Lower lobe of right lung (tissue), 2 donors: Measurements from ENCODE around the gene ADAD2. TPM values are rescaled to one million over a fixed set of nuclear protein-coding genes. Genes with fewer than 3 reads are reported as not detected.

ENCODE experiments used
- ATAC-seq, 2 donors: fragments of 200-7000 bp; cut with Tn5 transposase; one replicate each; pipeline ENCODE4 v1.9.1; 2020 to 2022; ENCODE audit warnings: mild to moderate bottlenecking in 2 of 2, moderate library complexity in 2 of 2
- DNase-seq: peaks from one replicate; pipeline ENCODE4 v3.0.0-alpha.2; 2020
- H3K27ac ChIP-seq: fragments of 200-600 bp; one replicate; pipeline ENCODE4 v1.8.0; 2022
- H3K27me3 ChIP-seq: fragments of 200-600 bp; one replicate; pipeline ENCODE4 v1.8.0; 2022; ENCODE audit warnings: low read depth
- H3K36me3 ChIP-seq: fragments of 200-600 bp; one replicate; pipeline ENCODE4 v1.8.0; 2022; ENCODE audit warnings: mild to moderate bottlenecking
- H3K4me1 ChIP-seq: fragments of 200-600 bp; one replicate; pipeline ENCODE4 v1.8.0; 2022
- H3K4me3 ChIP-seq: fragments of 200-600 bp; one replicate; pipeline ENCODE4 v1.8.0; 2022; ENCODE audit warnings: mild to moderate bottlenecking
- H3K9me3 ChIP-seq: fragments of 200-600 bp; one replicate; pipeline ENCODE4 v1.8.0; 2022
- intact Hi-C: fragments of 100-400 bp; cut with DNase I; formaldehyde crosslinking; loops from one replicate; pipeline ENCODE4 v1.11.0; 2022
- total RNA-seq: library from RNA; stranded (reverse); fragmentation: NEBNext Ultra II Directional; extraction: Animal tissue kit (Norgen Biotek cat#: 25700); gene quantifications from one replicate; pipeline ENCODE4 v1.2.1, GENCODE V29; 2021
- TF ChIP-seq, protein P1 (sequence below): fragments of 200-600 bp; IDR thresholded peaks from one replicate; pipeline ENCODE4 v1.8.0; 2022; ENCODE audit warnings: antibody characterized with exemption, mild to moderate bottlenecking
- donor health status: DM: no; HTN: yes; CAD: no; lungs with severe emphysema.

ADAD2 gene
- total RNA-seq, 1 donor from 2014 or later: not detected

DNA sequence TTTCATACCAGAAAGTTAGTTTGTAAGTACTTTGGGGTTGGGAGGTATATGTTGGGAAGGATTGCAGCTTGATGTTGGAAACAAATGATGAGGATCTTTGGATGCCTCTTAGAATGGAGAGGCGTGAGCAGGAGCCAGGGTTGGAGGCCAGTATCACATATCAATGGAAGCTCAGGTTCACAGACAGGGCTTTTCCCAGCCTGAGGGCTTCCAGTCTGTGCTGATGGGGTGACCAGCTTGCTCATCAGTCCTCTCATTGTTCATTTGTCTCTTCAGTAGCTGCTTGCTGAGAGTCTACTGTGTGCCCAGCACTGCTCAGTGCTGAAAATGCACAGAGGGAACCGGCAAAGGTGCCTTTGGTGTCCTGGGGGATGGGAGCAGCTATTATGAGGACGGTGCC lies 40.0 kb upstream of the ADAD2 start:
- TF ChIP-seq, protein P1, sequence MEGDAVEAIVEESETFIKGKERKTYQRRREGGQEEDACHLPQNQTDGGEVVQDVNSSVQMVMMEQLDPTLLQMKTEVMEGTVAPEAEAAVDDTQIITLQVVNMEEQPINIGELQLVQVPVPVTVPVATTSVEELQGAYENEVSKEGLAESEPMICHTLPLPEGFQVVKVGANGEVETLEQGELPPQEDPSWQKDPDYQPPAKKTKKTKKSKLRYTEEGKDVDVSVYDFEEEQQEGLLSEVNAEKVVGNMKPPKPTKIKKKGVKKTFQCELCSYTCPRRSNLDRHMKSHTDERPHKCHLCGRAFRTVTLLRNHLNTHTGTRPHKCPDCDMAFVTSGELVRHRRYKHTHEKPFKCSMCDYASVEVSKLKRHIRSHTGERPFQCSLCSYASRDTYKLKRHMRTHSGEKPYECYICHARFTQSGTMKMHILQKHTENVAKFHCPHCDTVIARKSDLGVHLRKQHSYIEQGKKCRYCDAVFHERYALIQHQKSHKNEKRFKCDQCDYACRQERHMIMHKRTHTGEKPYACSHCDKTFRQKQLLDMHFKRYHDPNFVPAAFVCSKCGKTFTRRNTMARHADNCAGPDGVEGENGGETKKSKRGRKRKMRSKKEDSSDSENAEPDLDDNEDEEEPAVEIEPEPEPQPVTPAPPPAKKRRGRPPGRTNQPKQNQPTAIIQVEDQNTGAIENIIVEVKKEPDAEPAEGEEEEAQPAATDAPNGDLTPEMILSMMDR: no peak

DNA sequence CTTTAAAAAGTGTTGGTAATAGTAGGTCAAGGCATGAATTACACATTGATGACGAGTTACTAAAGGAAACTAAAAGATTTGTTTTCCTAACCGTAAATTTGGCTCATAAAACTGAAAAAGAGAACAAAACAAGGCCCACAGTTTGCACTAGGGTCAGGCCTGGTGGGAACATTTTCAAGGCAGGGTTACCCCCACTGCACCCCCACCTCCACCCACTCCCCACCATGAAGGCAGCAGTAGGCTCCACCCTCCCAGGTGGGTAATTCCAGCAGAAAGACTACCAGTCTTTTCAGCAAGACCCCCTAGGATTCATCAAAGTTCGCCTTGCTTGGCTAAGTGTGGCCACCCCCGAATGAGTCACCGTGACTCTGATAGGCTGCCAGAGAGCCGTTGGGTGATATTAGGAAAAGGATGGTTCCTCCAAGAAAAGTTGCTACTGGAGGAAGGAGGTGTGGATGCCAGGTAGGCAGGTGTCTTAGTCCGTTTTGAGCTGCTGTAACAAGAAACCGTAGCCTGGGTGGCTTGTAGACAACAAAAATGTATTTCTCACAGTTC lies 37.2 kb upstream of the ADAD2 start:
- H3K4me3 ChIP-seq: no peak overlapping the region
- intact Hi-C loops: no loop called here
- no peaks in the 10 kb centered on the region for H3K4me1 ChIP-seq
- ATAC-seq (no peak), DNase-seq (no peak)
- no peaks in the 10 kb centered on the region for H3K36me3 ChIP-seq
- TF ChIP-seq, protein P1: no peak
- no peak overlapping the region for H3K27ac ChIP-seq
- no peaks in the 10 kb centered on the region for H3K9me3 ChIP-seq
- peaks cover 3% of the 10 kb centered on the region for H3K27me3 ChIP-seq

More for the DNA sequence above, 40.0 kb upstream of the ADAD2 start:
- DNase-seq (no peak), ATAC-seq (no peak)
- Histone ChIP-seq H3K27ac (no peak overlapping the region), H3K9me3 (no peaks in the 10 kb centered on the region), H3K36me3 (no peaks in the 10 kb centered on the region), H3K4me1 (no peaks in the 10 kb centered on the region), H3K27me3 (no peaks in the 10 kb centered on the region), H3K4me3 (no peak overlapping the region)
- intact Hi-C loops: no loop called here

DNA sequence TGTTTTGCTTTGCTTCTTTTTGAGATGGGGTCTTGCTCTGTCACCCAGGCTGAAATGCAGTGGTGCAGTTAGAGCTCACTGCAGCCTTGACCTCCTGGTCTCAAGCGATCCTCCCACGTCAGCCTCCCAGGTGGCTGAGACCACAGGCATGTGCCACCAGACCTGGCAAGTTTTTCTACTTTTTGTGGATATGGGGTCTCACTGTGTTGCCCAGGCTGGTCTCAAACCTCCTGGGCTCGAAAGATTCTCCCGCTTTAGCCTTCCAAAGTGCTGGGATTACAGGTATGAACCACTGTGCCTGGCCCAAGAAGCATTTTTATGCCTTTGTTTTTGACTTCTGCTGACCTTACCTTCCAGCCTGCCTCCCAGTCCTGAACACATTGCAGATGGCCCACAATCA lies 35.7 kb upstream of the ADAD2 start:
- H3K27me3 ChIP-seq: peaks cover 5% of the 10 kb centered on the region
- no peaks in the 10 kb centered on the region for H3K36me3 ChIP-seq
- no peak for DNase-seq
- H3K9me3 ChIP-seq: no peaks in the 10 kb centered on the region
- H3K4me1 ChIP-seq: no peaks in the 10 kb centered on the region
- no peak for ATAC-seq
- no peak overlapping the region for H3K4me3 ChIP-seq
- no peak overlapping the region for H3K27ac ChIP-seq
- TF ChIP-seq, protein P1: no peak
- intact Hi-C loops: no loop called here

DNA sequence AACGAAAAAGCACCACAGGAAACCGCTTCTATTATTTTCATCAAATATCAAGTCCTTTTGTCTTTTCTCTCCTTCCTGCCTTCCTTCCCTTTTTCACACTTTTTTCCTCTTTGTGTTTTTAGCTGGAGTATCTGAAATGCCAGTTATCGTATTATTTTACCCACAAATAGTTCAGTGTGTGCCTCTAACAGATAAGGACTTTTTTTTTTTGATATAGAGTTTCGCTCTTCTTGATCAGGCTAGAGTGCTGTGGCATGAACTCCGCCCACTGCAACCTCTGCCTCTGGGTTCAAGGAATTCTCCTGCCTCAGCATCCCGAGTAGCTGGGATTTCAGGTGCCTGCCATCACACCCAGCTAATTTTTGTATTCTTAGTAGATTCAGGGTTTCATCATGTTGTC lies 35.2 kb upstream of the ADAD2 start:
- Histone ChIP-seq H3K9me3 (no peaks in the 10 kb centered on the region), H3K4me3 (no peak overlapping the region), H3K27ac (no peak overlapping the region), H3K27me3 (peaks cover 8% of the 10 kb centered on the region), H3K4me1 (no peaks in the 10 kb centered on the region), H3K36me3 (no peaks in the 10 kb centered on the region)
- intact Hi-C loops: no loop called here
- DNase-seq: no peak
- no peak for ATAC-seq
- TF ChIP-seq, protein P1: no peak

DNA sequence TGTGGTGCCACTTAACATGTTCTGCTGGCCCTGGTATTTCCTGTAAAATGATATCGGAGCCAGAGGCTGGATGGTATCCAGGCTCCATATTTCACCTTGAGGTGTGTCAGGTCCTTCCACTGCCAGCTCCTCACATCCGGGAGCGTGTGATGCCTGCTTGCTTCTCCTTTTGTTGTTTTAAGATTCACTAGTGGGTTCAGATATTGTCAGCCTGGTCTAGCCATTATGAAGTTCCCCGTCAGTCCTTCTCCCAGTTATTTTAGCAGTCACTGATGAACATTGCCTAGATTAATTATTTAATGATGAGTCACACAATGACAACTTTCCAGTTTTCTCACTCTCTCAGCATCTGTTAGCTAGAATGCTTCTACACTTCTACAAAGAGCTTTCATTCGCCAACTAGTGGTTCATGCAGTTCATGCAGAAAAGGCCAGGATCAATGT lies 34.6 kb upstream of the ADAD2 start:
- H3K36me3 ChIP-seq: no peaks in the 10 kb centered on the region
- DNase-seq (no peak), ATAC-seq (no peak)
- TF ChIP-seq, protein P1: no peak
- intact Hi-C loops: no loop called here
- H3K4me1 ChIP-seq: no peaks in the 10 kb centered on the region
- no peak overlapping the region for H3K27ac ChIP-seq
- no peak overlapping the region for H3K4me3 ChIP-seq
- no peaks in the 10 kb centered on the region for H3K9me3 ChIP-seq
- H3K27me3 ChIP-seq: peaks cover 11% of the 10 kb centered on the region
